Measurements from ENCODE around the gene USB1. TPM values are rescaled to one million over a fixed set of nuclear protein-coding genes. Genes with fewer than 3 reads are reported as not detected.

The USB1 gene
- total RNA-seq, 1 donor from 2014 or later = 39.9 TPM

- H3K4me1 ChIP-seq = peaks cover 52% of the 10 kb centered on the region
- H3K27ac ChIP-seq = no peak overlapping the region
Observed at GRCh38 chr16:57995721-57996405, 5.3 kb upstream of the USB1 start.

GRCh38 chr16:57996406-57997175 lies 4.6 kb upstream of the USB1 start:
- H3K36me3 ChIP-seq = peaks cover 36% of the 10 kb centered on the region
- DNase-seq (peak; percentile 45), ATAC-seq (no peak)
- peaks cover 54% of the 10 kb centered on the region for H3K4me1 ChIP-seq
- no peaks in the 10 kb centered on the region for H3K9me3 ChIP-seq
- H3K4me3 ChIP-seq = no peak overlapping the region
- no peaks in the 10 kb centered on the region for H3K27me3 ChIP-seq (ENCODE audit: low read depth)
- TF ChIP-seq CTCF (IDR thresholded peaks at IDR 0.05) = no peak
- no peak overlapping the region for H3K27ac ChIP-seq
- intact Hi-C loops (cut with DNase I) = no loop called here

More at GRCh38 chr16:57995721-57996405, 5.3 kb upstream of the USB1 start:
- Histone ChIP-seq H3K9me3 (no peaks in the 10 kb centered on the region), H3K36me3 (peaks cover 36% of the 10 kb centered on the region), H3K4me3 (no peak overlapping the region), H3K27me3 (ENCODE audit: low read depth) (no peaks in the 10 kb centered on the region)
- intact Hi-C loops (cut with DNase I) = no loop called here
- ATAC-seq (no peak), DNase-seq (no peak)
- TF ChIP-seq CTCF (IDR thresholded peaks at IDR 0.05) = no peak

GRCh38 chr16:57997176-57997527 lies 4.1 kb upstream of the USB1 start:
- intact Hi-C loops (cut with DNase I) = no loop called here
- H3K4me3 ChIP-seq = no peak overlapping the region
- ATAC-seq (no peak), DNase-seq (peak; percentile 45)
- H3K9me3 ChIP-seq = no peaks in the 10 kb centered on the region
- TF ChIP-seq CTCF (IDR thresholded peaks at IDR 0.05) = no peak
- H3K27ac ChIP-seq = no peak overlapping the region
- H3K4me1 ChIP-seq = peaks cover 60% of the 10 kb centered on the region
- H3K27me3 ChIP-seq (ENCODE audit: low read depth) = no peaks in the 10 kb centered on the region
- H3K36me3 ChIP-seq = peaks cover 36% of the 10 kb centered on the region

- H3K27ac ChIP-seq = peak overlapping the region; percentile 36
- no peaks in the 10 kb centered on the region for H3K27me3 ChIP-seq (ENCODE audit: low read depth)
- no peaks in the 10 kb centered on the region for H3K9me3 ChIP-seq
- H3K4me3 ChIP-seq = peak overlapping the region; percentile 10
- TF ChIP-seq CTCF (IDR thresholded peaks at IDR 0.05) = no peak
- ATAC-seq (no peak), DNase-seq (peak; percentile 38)
- peaks cover 60% of the 10 kb centered on the region for H3K4me1 ChIP-seq
- intact Hi-C loops (cut with DNase I) = no loop called here
- peaks cover 40% of the 10 kb centered on the region for H3K36me3 ChIP-seq
Observed at GRCh38 chr16:57997528-57998265, 3.5 kb upstream of the USB1 start.

GRCh38 chr16:57998486-57998885 lies 2.7 kb upstream of the USB1 start:
- Histone ChIP-seq H3K4me3 (peak overlapping the region; percentile 10), H3K4me1 (peaks cover 53% of the 10 kb centered on the region), H3K9me3 (no peaks in the 10 kb centered on the region), H3K27ac (peak overlapping the region; percentile 36), H3K36me3 (peaks cover 48% of the 10 kb centered on the region), H3K27me3 (ENCODE audit: low read depth) (no peaks in the 10 kb centered on the region)
- ATAC-seq (peak; percentile 18 to 43), DNase-seq (peak; percentile 79)
- intact Hi-C loops (cut with DNase I) = no loop called here
- no peak for TF ChIP-seq CTCF (IDR thresholded peaks at IDR 0.05)

All from lower lobe of right lung (tissue), 2 donors.